Measurements from ENCODE around the gene MAGEH1.

MAGEH1 gene

GRCh38 chrX:55480390-55481062, 28.6 kb downstream of the MAGEH1 start:
- DNase-seq (ENCODE audit: low read depth): no peak
- TF ChIP-seq CTCF (conservative IDR thresholded peaks at IDR 0.05; ENCODE audit: low read depth, low read length): no peak

GRCh38 chrX:55484948-55485347, 33.0 kb downstream of the MAGEH1 start:
- no peak overlapping the region for H3K4me3 ChIP-seq (ENCODE audit: low read length)
- TF ChIP-seq CTCF (conservative IDR thresholded peaks at IDR 0.05; ENCODE audit: low read depth, low read length): no peak
- DNase-seq (ENCODE audit: low read depth): no peak

More at GRCh38 chrX:55480390-55481062, 28.6 kb downstream of the MAGEH1 start:
- H3K4me3 ChIP-seq (ENCODE audit: low read length): no peak overlapping the region

GRCh38 chrX:55486736-55487135, 34.8 kb downstream of the MAGEH1 start:
- DNase-seq (ENCODE audit: low read depth): no peak
- no peak overlapping the region for H3K4me3 ChIP-seq (ENCODE audit: low read length)
- no peak for TF ChIP-seq CTCF (conservative IDR thresholded peaks at IDR 0.05; ENCODE audit: low read depth, low read length)

GRCh38 chrX:55487143-55487542, 35.2 kb downstream of the MAGEH1 start:
- no peak for TF ChIP-seq CTCF (conservative IDR thresholded peaks at IDR 0.05; ENCODE audit: low read depth, low read length)
- H3K4me3 ChIP-seq (ENCODE audit: low read length): no peak overlapping the region
- no peak for DNase-seq (ENCODE audit: low read depth)

- peak overlapping the region; percentile 22 for H3K4me3 ChIP-seq (ENCODE audit: low read length)
- no peak for TF ChIP-seq CTCF (conservative IDR thresholded peaks at IDR 0.05; ENCODE audit: low read depth, low read length)
- no peak for DNase-seq (ENCODE audit: low read depth)
Measured at GRCh38 chrX:55488006-55488592, 36.2 kb downstream of the MAGEH1 start.

- DNase-seq (ENCODE audit: low read depth): no peak
- TF ChIP-seq CTCF (conservative IDR thresholded peaks at IDR 0.05; ENCODE audit: low read depth, low read length): no peak
- peak overlapping the region; percentile 69 for H3K4me3 ChIP-seq (ENCODE audit: low read length)
Measured at GRCh38 chrX:55488593-55489313, 36.8 kb downstream of the MAGEH1 start.

Measured in retinal pigment epithelial cell (primary cell).